Adrenal gland (tissue), 12 donors: ENCODE measurements around the gene FOXS1. TPM values are rescaled to one million over a fixed set of nuclear protein-coding genes. Genes with fewer than 3 reads are reported as not detected.

Experiments used
- DNase-seq, 7 donors: peaks; one replicate each; pipeline ENCODE4 v3.0.0-alpha.2; 2019 to 2020
- H3K27ac ChIP-seq, 5 donors: fragments of 200-600 bp; sonication (generic) in 4 of 5; 1 replicate in 3 of 5; 2 replicates in 2 of 5; pipeline versions ENCODE4 v1.5.1 to v1.8.0; 2016 to 2020; ENCODE audit warnings: mild to moderate bottlenecking in 1 of 5
- H3K27me3 ChIP-seq: fragments of 200-600 bp; 2 replicates; pipeline ENCODE4 v1.8.0; 2021
- H3K36me3 ChIP-seq, 2 donors: fragments of 200-600 bp; replicated peaks in 1 of 2; 1 replicate in 1 of 2; 2 replicates in 1 of 2; pipeline versions ENCODE4 v1.5.1 to v1.8.0; 2018 to 2022
- H3K4me1 ChIP-seq, 2 donors: fragments of 200-600 bp; replicated peaks in 1 of 2; 1 replicate in 1 of 2; 2 replicates in 1 of 2; pipeline versions ENCODE4 v1.5.1 to v1.8.0; 2018 to 2021
- H3K4me3 ChIP-seq, 4 donors: fragments of 200-600 bp; sonication (generic) in 3 of 4; one replicate each; pipeline ENCODE4 v1.5.1; 2016 to 2018
- H3K9me3 ChIP-seq, 3 donors: fragments of 200-600 bp; sonication (generic) in 1 of 3; replicated peaks in 1 of 3; 1 replicate in 2 of 3; 2 replicates in 1 of 3; pipeline versions ENCODE4 v1.5.1 to v1.8.0; 2016 to 2021
- POLR2A ChIP-seq, 2 donors: fragments of 450-650 bp; IDR thresholded peaks; one replicate each; pipeline ENCODE4 v1.6.1; 2017; ENCODE audit warnings: antibody characterized with exemption in 2 of 2, mild to moderate bottlenecking in 2 of 2, moderate library complexity in 1 of 2
- WGBS, 4 donors: extraction: QIAGEN DNeasy Blood & Tissue Kit in 2 of 4; methylation state at CpG; one replicate each; pipeline versions ENCODE4 v1.1.5 to v1.1.7; 2013 to 2017; 5-methylcytosine and 5-hydroxymethylcytosine counted together
- intact Hi-C, 2 donors: fragments of 100-400 bp; cut with DNase I; formaldehyde crosslinking; loops; one replicate each; pipeline versions ENCODE4 v1.14.1 to v1.15.0; 2022 to 2023
- polyA plus RNA-seq, 3 donors: library from polyadenylated mRNA; stranded (reverse); fragments of 200-250 nt in 2 of 3; fragments of 350-450 nt in 1 of 3; fragmentation: Illumina TruSeq in 1 of 3; extraction: RNeasy Lipid Tissue Mini Kit (QIAGEN cat#74804) in 1 of 3; gene quantifications; one replicate each; pipeline ENCODE4 v1.2.3, GENCODE V29; 2013 to 2014
- small RNA-seq, 2 donors: library from RNA; depleted of rRNA; stranded (forward); fragments of <200 nt; gene quantifications; one replicate each; pipeline ENCODE3, GENCODE V24; 2016
- total RNA-seq, 9 donors: library from RNA; depleted of rRNA in 4 of 9; stranded (reverse); fragments of >200 nt in 4 of 9; fragments of 120-200 nt in 1 of 9; fragmentation: NEBNext Ultra II Directional in 1 of 9; extraction: Animal tissue kit (Norgen Biotek cat#: 25700) in 1 of 9; gene quantifications; one replicate each; pipeline versions ENCODE4 v1.1.0 to v1.2.4, GENCODE V29; 2013 to 2023
- TF ChIP-seq, protein P1 (sequence below), 6 experiments: fragments of 450-650 bp in 4 of 6; fragments of 200-600 bp in 2 of 6; sonication (generic) in 1 of 6; IDR thresholded peaks; 1 replicate in 5 of 6; 2 replicates in 1 of 6; pipeline versions ENCODE4 v1.5.1 to v1.8.0; 2016 to 2021; ENCODE audit warnings: antibody characterized with exemption in 6 of 6, mild to moderate bottlenecking in 2 of 6, moderate library complexity in 1 of 6
- donor health status: healthy with polysubstance abuse.
- donor health status: Bipolar disorder and iron deficiency.
- donor health status: DM: yes; HTN: yes; CAD: no.
- donor health status: DM: no; HTN: no; CAD: no.
- donor health status: DM: no; HTN: no; CAD: no.
- donor health status: DM: yes; HTN: yes; CAD: no.

FOXS1 gene
- total and polyA plus RNA-seq, 12 donors, result 0.22 to 6.0 (median 2.0) TPM

DNA sequence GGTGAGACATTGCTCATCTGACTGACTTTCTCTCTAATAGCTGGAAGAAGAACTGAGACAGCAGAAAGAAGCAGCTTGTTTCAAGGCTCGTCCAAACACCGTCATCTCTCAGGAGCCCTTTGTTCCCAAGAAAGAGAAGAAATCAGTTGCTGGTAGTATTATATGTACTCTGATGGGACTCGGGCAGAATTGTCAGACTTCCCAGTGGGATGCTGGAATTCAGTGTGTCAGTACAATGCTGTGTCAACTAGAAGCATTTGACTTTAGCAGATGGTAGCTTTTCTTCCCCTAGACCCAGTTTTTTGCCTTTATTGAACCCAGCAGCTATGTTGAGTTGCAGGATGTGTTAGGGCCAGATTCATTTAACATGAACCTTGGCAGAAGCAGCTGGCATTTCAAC is 48.0 kb downstream of the FOXS1 start:
- 90 to 98% (median 95%) methylated on average over 3 of the region's 3 CpGs for WGBS, 4 donors
- Histone ChIP-seq H3K9me3 (no peaks in the 10 kb centered on the region), H3K27ac (no peak overlapping the region), H3K4me1 (no peaks in the 10 kb centered on the region), H3K36me3 (no peaks in the 10 kb centered on the region), H3K27me3 (no peaks in the 10 kb centered on the region), H3K4me3 (no peak overlapping the region)
- intact Hi-C loops, result no loop called here
- no peak for DNase-seq
- no peak for TF ChIP-seq POLR2A (IDR thresholded peaks at IDR 0.05)
- TF ChIP-seq, protein P1, sequence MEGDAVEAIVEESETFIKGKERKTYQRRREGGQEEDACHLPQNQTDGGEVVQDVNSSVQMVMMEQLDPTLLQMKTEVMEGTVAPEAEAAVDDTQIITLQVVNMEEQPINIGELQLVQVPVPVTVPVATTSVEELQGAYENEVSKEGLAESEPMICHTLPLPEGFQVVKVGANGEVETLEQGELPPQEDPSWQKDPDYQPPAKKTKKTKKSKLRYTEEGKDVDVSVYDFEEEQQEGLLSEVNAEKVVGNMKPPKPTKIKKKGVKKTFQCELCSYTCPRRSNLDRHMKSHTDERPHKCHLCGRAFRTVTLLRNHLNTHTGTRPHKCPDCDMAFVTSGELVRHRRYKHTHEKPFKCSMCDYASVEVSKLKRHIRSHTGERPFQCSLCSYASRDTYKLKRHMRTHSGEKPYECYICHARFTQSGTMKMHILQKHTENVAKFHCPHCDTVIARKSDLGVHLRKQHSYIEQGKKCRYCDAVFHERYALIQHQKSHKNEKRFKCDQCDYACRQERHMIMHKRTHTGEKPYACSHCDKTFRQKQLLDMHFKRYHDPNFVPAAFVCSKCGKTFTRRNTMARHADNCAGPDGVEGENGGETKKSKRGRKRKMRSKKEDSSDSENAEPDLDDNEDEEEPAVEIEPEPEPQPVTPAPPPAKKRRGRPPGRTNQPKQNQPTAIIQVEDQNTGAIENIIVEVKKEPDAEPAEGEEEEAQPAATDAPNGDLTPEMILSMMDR (IDR thresholded peaks at IDR 0.05), result no peak

Small RNA genes lying within 50 kb of the gene (small RNA-seq; reads per million reads assigned to genes)
- gene AL160175.1, result 0 reads per million in 2 donors

Other genes starting within 250 kb of the FOXS1 start
- gene ID1, start 240.3 kb downstream of the FOXS1 start, total RNA-seq, result 100 to 1,000 TPM in 7 of 9 donors, 10 to 100 TPM in 2; 40.9 to 468 (median 110) TPM
- gene ID1, start 240.3 kb downstream of the FOXS1 start, polyA plus RNA-seq, result 100 to 1,000 TPM in 2 of 3 donors, 10 to 100 TPM in 1; 19.8 to 357 (median 192) TPM
- gene COX4I2, start 207.7 kb downstream of the FOXS1 start, total RNA-seq, result 1 to 10 TPM in 1 of 9 donors, not detected in 8; 1.6 TPM
- 10 to 100 TPM in 1 of 3 donors, 1 to 10 TPM in 1, under 1 TPM in 1; 0.26 to 12.9 (median 2.8) TPM for gene COX4I2, start 207.7 kb downstream of the FOXS1 start, polyA plus RNA-seq
- 100 to 1,000 TPM in 2 of 9 donors, 10 to 100 TPM in 7; 42.9 to 143 (median 74.4) TPM for gene BCL2L1, start 122.7 kb downstream of the FOXS1 start, total RNA-seq
- gene BCL2L1, start 122.7 kb downstream of the FOXS1 start, polyA plus RNA-seq, result 10 to 100 TPM; 40.2 to 67.9 (median 40.8) TPM
- gene TPX2, start 106.3 kb downstream of the FOXS1 start, total RNA-seq, result 10 to 100 TPM in 1 of 9 donors, 1 to 10 TPM in 8; 2.1 to 22.6 (median 2.5) TPM
- 1 to 10 TPM in 1 of 3 donors, under 1 TPM in 2; 0.40 to 3.7 (median 0.57) TPM for gene TPX2, start 106.3 kb downstream of the FOXS1 start, polyA plus RNA-seq
- gene MYLK2, start 26.2 kb downstream of the FOXS1 start, total RNA-seq, result 1 to 10 TPM in 1 of 9 donors, under 1 TPM in 1, not detected in 7; 0.11 to 1.5 TPM
- gene MYLK2, start 26.2 kb downstream of the FOXS1 start, polyA plus RNA-seq, result under 1 TPM in 1 of 3 donors, not detected in 2; 0.27 TPM
- 10 to 100 TPM in 2 of 9 donors, 1 to 10 TPM in 7; 2.6 to 16.1 (median 5.7) TPM for gene DUSP15, start 24.9 kb upstream of the FOXS1 start, total RNA-seq
- gene DUSP15, start 24.9 kb upstream of the FOXS1 start, polyA plus RNA-seq, result 10 to 100 TPM in 2 of 3 donors, 1 to 10 TPM in 1; 2.4 to 17.6 (median 16.2) TPM
- gene TTLL9, start 25.0 kb upstream of the FOXS1 start, total RNA-seq, result under 1 TPM in 4 of 9 donors, not detected in 5; 0.14 to 0.33 (median 0.20) TPM
- under 1 TPM; 0.13 to 0.88 (median 0.40) TPM for gene TTLL9, start 25.0 kb upstream of the FOXS1 start, polyA plus RNA-seq
- gene PDRG1, start 106.4 kb upstream of the FOXS1 start, total RNA-seq, result 10 to 100 TPM in 7 of 9 donors, 1 to 10 TPM in 2; 5.1 to 27.5 (median 14.4) TPM
- gene PDRG1, start 106.4 kb upstream of the FOXS1 start, polyA plus RNA-seq, result 10 to 100 TPM; 12.3 to 18.4 (median 14.0) TPM
- gene XKR7, start 122.5 kb upstream of the FOXS1 start, total RNA-seq, result under 1 TPM in 5 of 9 donors, not detected in 4; 0.04 to 0.56 (median 0.28) TPM
- under 1 TPM; 0.07 to 0.49 (median 0.40) TPM for gene XKR7, start 122.5 kb upstream of the FOXS1 start, polyA plus RNA-seq
- 10 to 100 TPM in 1 of 9 donors, 1 to 10 TPM in 8; 3.8 to 28.2 (median 6.2) TPM for gene CCM2L, start 164.8 kb upstream of the FOXS1 start, total RNA-seq
- gene CCM2L, start 164.8 kb upstream of the FOXS1 start, polyA plus RNA-seq, result 10 to 100 TPM in 2 of 3 donors, 1 to 10 TPM in 1; 2.2 to 21.3 (median 11.4) TPM
- 10 to 100 TPM in 7 of 9 donors, 1 to 10 TPM in 2; 3.7 to 49.8 (median 28.9) TPM for gene HCK, start 206.6 kb upstream of the FOXS1 start, total RNA-seq
- gene HCK, start 206.6 kb upstream of the FOXS1 start, polyA plus RNA-seq, result 10 to 100 TPM in 2 of 3 donors, 1 to 10 TPM in 1; 9.9 to 15.0 (median 10.0) TPM